ENCODE results near the gene SCARB2.

The SCARB2 gene

GRCh38 chr4:76141241-76141640 lies 72.4 kb downstream of the SCARB2 start:
- no peak for DNase-seq

GRCh38 chr4:76127754-76128153 lies 85.9 kb downstream of the SCARB2 start:
- no peak for DNase-seq

- DNase-seq: no peak
Measured at GRCh38 chr4:76125816-76126215, 87.8 kb downstream of the SCARB2 start.

GRCh38 chr4:76120199-76120598 lies 93.4 kb downstream of the SCARB2 start:
- DNase-seq: no peak

GRCh38 chr4:76117536-76117935 lies 96.1 kb downstream of the SCARB2 start:
- DNase-seq: no peak

- no peak for DNase-seq
Measured at GRCh38 chr4:76116821-76117220, 96.8 kb downstream of the SCARB2 start.

All from stimulated activated CD4-positive, alpha-beta T cell treated with anti-CD3 and anti-CD28 coated beads, Interleukin-4, amount 100 ng/mL, for 4 hours (primary cell).